GM12878 (cell line): ENCODE measurements around the gene PAK2. TPM values are rescaled to one million over a fixed set of nuclear protein-coding genes. Genes with fewer than 3 reads are reported as not detected.

Experiments
- ATAC-seq: fragments of 200-7000 bp; cut with Tn5 transposase; 3 replicates; pipeline ENCODE4 v1.9.1; 2020; ENCODE audit warnings: mild to moderate bottlenecking, moderate library complexity
- BruUV-seq: library from RNA; stranded (reverse); fragments of 400-500 nt; replicated peaks from 2 replicates; lab custom pipeline; 2021; lab: Mats Ljungman, UMichigan
- CTCF ChIA-PET: fragments of 300-600 bp; sonication (Branson Sonifier 250); formaldehyde crosslinking; extraction: SDS; loops from one replicate; lab custom pipeline; 2021; ENCODE audit warnings: inconsistent platforms; lab: Yijun Ruan, JAX
- POLR2A ChIA-PET: fragments of 350-600 bp; formaldehyde crosslinking; extraction: SDS; loops from one replicate; lab custom pipeline; 2021; ENCODE audit warnings: inconsistent platforms; lab: Charles Lee
- RAD21 ChIA-PET: fragments of 300-600 bp; sonication (Branson Sonifier 250); formaldehyde crosslinking; loops from one replicate; lab custom pipeline; 2023; ENCODE audit warnings: antibody characterized with exemption; ENCODE audit not compliant: unreplicated experiment; lab: Charles Lee
- SMC1A ChIA-PET: fragments of 300-600 bp; sonication (Branson Sonifier 250); formaldehyde crosslinking; loops from one replicate; lab custom pipeline; 2023; ENCODE audit not compliant: unreplicated experiment, uncharacterized antibody; lab: Charles Lee
- DNase-seq: peaks from one replicate; pipeline ENCODE4 v3.0.0-alpha.2; 2011; ENCODE audit warnings: low read depth, low spot score
- FAIRE-seq: peaks from 3 replicates; lab custom pipeline; 2011; peaks lifted over from hg19 to GRCh38; lab: Jason Lieb, UNC
- H2AFZ ChIP-seq: 2 replicates; pipeline ENCODE4 v1.6.0; 2011; ENCODE audit warnings: low read depth, low read length, control low read depth; ENCODE audit not compliant: control insufficient read depth
- H3K27ac ChIP-seq: 2 replicates; pipeline ENCODE4 v1.5.1; 2011; ENCODE audit warnings: control low read depth; ENCODE audit not compliant: control insufficient read depth, insufficient read depth
- H3K27me3 ChIP-seq, 2 experiments: replicated peaks in 1 of 2; 2 replicates each; pipeline versions ENCODE4 v1.6.0 to v1.6.1; 2011; ENCODE audit warnings: low read length in 1 of 2; ENCODE audit not compliant: control insufficient read depth in 2 of 2, insufficient read depth in 2 of 2
- H3K36me3 ChIP-seq, 2 experiments: 2 replicates each; pipeline ENCODE4 v1.5.1; 2011; ENCODE audit warnings: low read length in 1 of 2; ENCODE audit not compliant: control insufficient read depth in 2 of 2, insufficient read depth in 2 of 2
- H3K4me1 ChIP-seq: 2 replicates; pipeline ENCODE4 v1.6.1; 2011; ENCODE audit warnings: mild to moderate bottlenecking, low read length, moderate library complexity, mixed read lengths; ENCODE audit not compliant: control insufficient read depth, insufficient read depth
- H3K4me2 ChIP-seq: 2 replicates; pipeline ENCODE4 v1.6.0; 2011; ENCODE audit warnings: control low read depth; ENCODE audit not compliant: control insufficient read depth, insufficient read depth
- H3K4me3 ChIP-seq: fragments of 200-600 bp; sonication (generic); 2 replicates; pipeline ENCODE4 v1.5.1; 2016
- H3K79me2 ChIP-seq: 2 replicates; pipeline ENCODE4 v1.6.0; 2011; ENCODE audit warnings: low read length; ENCODE audit not compliant: control insufficient read depth, insufficient read depth
- H3K9ac ChIP-seq: 2 replicates; pipeline ENCODE4 v1.8.0; 2011; ENCODE audit warnings: low read length, control low read depth, mixed read lengths; ENCODE audit not compliant: control insufficient read depth, insufficient read depth
- H3K9me3 ChIP-seq: replicated peaks from 3 replicates; pipeline ENCODE4 v1.5.1; 2011; ENCODE audit warnings: mild to moderate bottlenecking, low read length; ENCODE audit not compliant: control insufficient read depth, insufficient read depth
- H4K20me1 ChIP-seq: 2 replicates; pipeline ENCODE4 v1.6.0; 2011; ENCODE audit not compliant: control insufficient read depth, insufficient read depth
- BMI1 ChIP-seq: fragments of 450-650 bp; IDR thresholded peaks from 2 replicates; pipeline ENCODE4 v1.6.1; 2016; ENCODE audit warnings: mild to moderate bottlenecking, moderate library complexity, borderline replicate concordance
- FOXK2 ChIP-seq: fragments of 450-650 bp; IDR thresholded peaks from 2 replicates; pipeline ENCODE4 v1.6.1; 2017; ENCODE audit warnings: mild to moderate bottlenecking, moderate library complexity
- HDGF ChIP-seq: fragments of 450-650 bp; IDR thresholded peaks from 2 replicates; pipeline ENCODE4 v1.6.1; 2016; ENCODE audit warnings: antibody characterized with exemption
- KDM1A ChIP-seq: fragments of 200-600 bp; sonication (generic); IDR thresholded peaks from 2 replicates; pipeline ENCODE4 v1.6.1; 2016; ENCODE audit warnings: borderline replicate concordance
- KLF5 ChIP-seq: fragments of 450-650 bp; IDR thresholded peaks from 2 replicates; pipeline ENCODE4 v1.6.1; 2014; ENCODE audit warnings: mild to moderate bottlenecking; ENCODE audit not compliant: partially characterized antibody
- MEF2A ChIP-seq: IDR thresholded peaks from 2 replicates; pipeline ENCODE4 v1.6.1; 2011; ENCODE audit warnings: low read depth, mild to moderate bottlenecking, low read length, moderate library complexity; ENCODE audit not compliant: insufficient read depth
- NFIC ChIP-seq: IDR thresholded peaks from 2 replicates; pipeline ENCODE4 v1.6.1; 2012; ENCODE audit warnings: low read depth, mild to moderate bottlenecking, inconsistent platforms, low read length, moderate library complexity
- NFXL1 ChIP-seq: fragments of 450-650 bp; IDR thresholded peaks from 2 replicates; pipeline ENCODE4 v1.6.1; 2017; ENCODE audit warnings: antibody characterized with exemption, mild to moderate bottlenecking, borderline replicate concordance
- POLR2AphosphoS2 ChIP-seq: IDR thresholded peaks from 2 replicates; pipeline ENCODE4 v1.6.1; 2011; ENCODE audit warnings: low read depth, mild to moderate bottlenecking, low read length, improper control_type of control experiment, moderate library complexity
- SREBF2 ChIP-seq: IDR thresholded peaks from 2 replicates; pipeline ENCODE4 v1.6.1; 2012; ENCODE audit warnings: mild to moderate bottlenecking, low read length
- STAT3 ChIP-seq: IDR thresholded peaks from 2 replicates; pipeline ENCODE4 v1.6.1; 2011; ENCODE audit warnings: low read depth, low read length, improper control_type of control experiment
- YY1 ChIP-seq: IDR thresholded peaks from 2 replicates; pipeline ENCODE4 v1.6.1; 2011; ENCODE audit warnings: low read depth, mild to moderate bottlenecking, low read length
- WGBS: methylation state at CpG from one replicate; pipeline ENCODE4 v1.1.6; 2016; ENCODE audit warnings: low lambda C conversion rate; ENCODE audit not compliant: insufficient replicate concordance, insufficient coverage; ENCODE audit errors: missing lambda C conversion rate; 5-methylcytosine and 5-hydroxymethylcytosine counted together
- in situ Hi-C: fragments of 300-500 bp; cut with MboI; formaldehyde crosslinking; loops from 9 replicates; pipeline ENCODE4 v1.14.3; 2018; ENCODE audit warnings: mixed read lengths
- intact Hi-C: fragments of 100-400 bp; cut with micrococcal nuclease; formaldehyde crosslinking; loops from one replicate; pipeline ENCODE4 v1.14.2; 2022; ENCODE audit not compliant: unreplicated experiment
- polyA plus RNA-seq, 11 experiments: library from polyadenylated mRNA; depleted of rRNA in 4 of 11; unstranded in 6 of 11; stranded (reverse) in 5 of 11; fragments of >200 nt; fragmentation: Nextera tagmentation in 4 of 11; fragmentation: Illumina TruSeq in 1 of 11; extraction: Ambion mirVana in 4 of 11; extraction: Trizol in 1 of 11; gene quantifications; 1 replicate in 1 of 11; 2 replicates in 10 of 11; pipeline versions ENCODE4 v1.2.1 to v1.2.3, GENCODE V29; 2011 to 2016; ENCODE audit warnings: inconsistent platforms in 2 of 11, missing spikeins in 2 of 11, low read depth in 1 of 11
- total RNA-seq, 4 experiments: library from RNA; depleted of rRNA in 3 of 4; stranded (reverse); fragments of >200 nt in 3 of 4; fragmentation: Illumina TruSeq in 1 of 4; extraction: Trizol in 1 of 4; gene quantifications; 2 replicates each; pipeline versions ENCODE4 v1.2.1 to v1.2.3, GENCODE V29; 2013 to 2021
- TF ChIP-seq, protein P1 (sequence below): fragments of 150-350 bp; IDR thresholded peaks from 2 replicates; pipeline ENCODE4 v1.6.1; 2014; ENCODE audit warnings: mild to moderate bottlenecking, low read depth, low read length
- TF ChIP-seq, protein P2 (sequence below): fragments of 450-650 bp; IDR thresholded peaks from 2 replicates; pipeline ENCODE4 v1.6.1; 2016; ENCODE audit warnings: mild to moderate bottlenecking
- TF ChIP-seq, protein P3 (sequence below): fragments of 450-650 bp; IDR thresholded peaks from 2 replicates; pipeline ENCODE4 v1.6.1; 2017; ENCODE audit warnings: antibody characterized with exemption, mild to moderate bottlenecking, moderate library complexity

The PAK2 gene
- total and polyA plus RNA-seq, 10 of the 15 experiments (the other 5 are each of a cell fraction or from before 2014, with no cell fraction given): 9.0 to 59.1 (median 27.0) TPM

GRCh38 chr3:196739671-196740480 lies at the start of gene PAK2 (continued):
- TF ChIP-seq, protein P1, sequence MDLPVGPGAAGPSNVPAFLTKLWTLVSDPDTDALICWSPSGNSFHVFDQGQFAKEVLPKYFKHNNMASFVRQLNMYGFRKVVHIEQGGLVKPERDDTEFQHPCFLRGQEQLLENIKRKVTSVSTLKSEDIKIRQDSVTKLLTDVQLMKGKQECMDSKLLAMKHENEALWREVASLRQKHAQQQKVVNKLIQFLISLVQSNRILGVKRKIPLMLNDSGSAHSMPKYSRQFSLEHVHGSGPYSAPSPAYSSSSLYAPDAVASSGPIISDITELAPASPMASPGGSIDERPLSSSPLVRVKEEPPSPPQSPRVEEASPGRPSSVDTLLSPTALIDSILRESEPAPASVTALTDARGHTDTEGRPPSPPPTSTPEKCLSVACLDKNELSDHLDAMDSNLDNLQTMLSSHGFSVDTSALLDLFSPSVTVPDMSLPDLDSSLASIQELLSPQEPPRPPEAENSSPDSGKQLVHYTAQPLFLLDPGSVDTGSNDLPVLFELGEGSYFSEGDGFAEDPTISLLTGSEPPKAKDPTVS: no peak
- TF ChIP-seq MEF2A: no peak
- no peak for TF ChIP-seq NFXL1
- no peak for TF ChIP-seq NFIC
- peak; percentile 55; the same call in 1 of the 2 replicates for TF ChIP-seq POLR2AphosphoS2
- TF ChIP-seq FOXK2: no peak
- TF ChIP-seq, all 136 proteins: peak for 31

DNA sequence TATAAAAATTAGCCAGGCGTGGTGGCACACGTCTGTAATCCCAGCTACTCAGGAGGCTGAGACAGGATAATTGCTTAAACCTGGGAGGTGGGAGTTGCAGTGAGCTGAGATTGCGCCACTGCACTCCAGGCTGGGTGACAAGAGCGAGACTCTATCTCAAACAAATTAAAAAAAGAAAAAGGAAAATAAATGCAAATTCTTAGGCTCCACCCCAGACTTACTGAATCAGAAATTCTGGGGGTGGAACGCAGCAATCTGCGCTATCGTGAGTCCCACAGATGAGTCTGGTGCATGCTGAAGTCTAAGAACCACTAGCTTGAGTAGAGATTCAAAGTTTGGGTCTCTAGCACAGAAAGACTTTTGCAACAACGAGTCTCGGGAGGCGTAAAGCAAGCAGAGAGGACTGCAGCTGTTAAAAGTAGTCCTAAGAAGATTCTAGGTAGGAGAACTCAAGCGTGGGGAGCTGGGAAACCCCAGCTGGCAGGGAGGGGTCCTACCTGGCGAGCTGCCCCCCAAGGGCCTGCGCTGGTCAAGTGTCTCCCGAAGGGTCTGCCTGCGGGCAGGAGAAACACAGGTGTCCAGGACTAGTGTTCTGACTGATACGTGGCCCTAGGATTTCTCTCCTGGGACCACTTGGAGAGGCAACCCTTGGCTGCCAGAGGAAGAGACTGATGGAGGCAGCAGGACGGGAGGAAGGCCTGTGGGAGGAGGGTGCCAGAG lies 49.6 kb upstream of the PAK2 start:
- RAD21 ChIA-PET: interaction anchor here (0.6 kb wide), 1 partner anchor 92 kb away, joined by 3 read pairs; no protein-coding TSS in a partner anchor
- POLR2A ChIA-PET: interaction anchor here (0.7 kb wide), 2 partner anchors 92 to 135 kb away, joined by 3 to 5 read pairs; no protein-coding TSS in a partner anchor
- no peaks in the 10 kb centered on the region for H4K20me1 ChIP-seq
- 39% methylated on average over 17 of the region's 17 CpGs for WGBS
- intact Hi-C loops: no loop called here
- no peaks in the 10 kb centered on the region for H3K27me3 ChIP-seq
- H2AFZ ChIP-seq: no peak overlapping the region
- no peak overlapping the region for H3K4me3 ChIP-seq
- in situ Hi-C loops: loop anchor here (5.0 kb wide), 1 partner anchor 83 kb away; no protein-coding TSS in a partner anchor
- CTCF ChIA-PET: interaction anchor here (0.7 to 3.0 kb wide), 3 partner anchors 9 to 470 kb away, joined by 3 to 11 read pairs (median 3); no protein-coding TSS in a partner anchor
- H3K36me3 ChIP-seq: no peaks in the 10 kb centered on the region
- no peak overlapping the region for H3K4me2 ChIP-seq
- no peaks in the 10 kb centered on the region for H3K9me3 ChIP-seq
- H3K4me1 ChIP-seq: no peaks in the 10 kb centered on the region; the same call in 1 of the 2 replicates
- SMC1A ChIA-PET: interaction anchor here (0.6 to 2.3 kb wide), 3 partner anchors 26 to 81 kb away, joined by 3 to 7 read pairs (median 3); no protein-coding TSS in a partner anchor
- FAIRE-seq (no peak), ATAC-seq (no peak), DNase-seq (no peak)
- BruUV-seq: no TSS peak
- H3K79me2 ChIP-seq: no peaks in the 10 kb centered on the region
- no peak overlapping the region for H3K27ac ChIP-seq
- H3K9ac ChIP-seq: no peak overlapping the region
- no peak for TF ChIP-seq HDGF
- no peak for TF ChIP-seq KLF5
- no peak for TF ChIP-seq BMI1
- no peak for TF ChIP-seq YY1
- no peak for TF ChIP-seq KDM1A
- TF ChIP-seq STAT3: no peak
- TF ChIP-seq, protein P2, sequence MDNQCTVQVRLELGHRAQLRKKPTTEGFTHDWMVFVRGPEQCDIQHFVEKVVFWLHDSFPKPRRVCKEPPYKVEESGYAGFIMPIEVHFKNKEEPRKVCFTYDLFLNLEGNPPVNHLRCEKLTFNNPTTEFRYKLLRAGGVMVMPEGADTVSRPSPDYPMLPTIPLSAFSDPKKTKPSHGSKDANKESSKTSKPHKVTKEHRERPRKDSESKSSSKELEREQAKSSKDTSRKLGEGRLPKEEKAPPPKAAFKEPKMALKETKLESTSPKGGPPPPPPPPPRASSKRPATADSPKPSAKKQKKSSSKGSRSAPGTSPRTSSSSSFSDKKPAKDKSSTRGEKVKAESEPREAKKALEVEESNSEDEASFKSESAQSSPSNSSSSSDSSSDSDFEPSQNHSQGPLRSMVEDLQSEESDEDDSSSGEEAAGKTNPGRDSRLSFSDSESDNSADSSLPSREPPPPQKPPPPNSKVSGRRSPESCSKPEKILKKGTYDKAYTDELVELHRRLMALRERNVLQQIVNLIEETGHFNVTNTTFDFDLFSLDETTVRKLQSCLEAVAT: no peak
- TF ChIP-seq, protein P3, sequence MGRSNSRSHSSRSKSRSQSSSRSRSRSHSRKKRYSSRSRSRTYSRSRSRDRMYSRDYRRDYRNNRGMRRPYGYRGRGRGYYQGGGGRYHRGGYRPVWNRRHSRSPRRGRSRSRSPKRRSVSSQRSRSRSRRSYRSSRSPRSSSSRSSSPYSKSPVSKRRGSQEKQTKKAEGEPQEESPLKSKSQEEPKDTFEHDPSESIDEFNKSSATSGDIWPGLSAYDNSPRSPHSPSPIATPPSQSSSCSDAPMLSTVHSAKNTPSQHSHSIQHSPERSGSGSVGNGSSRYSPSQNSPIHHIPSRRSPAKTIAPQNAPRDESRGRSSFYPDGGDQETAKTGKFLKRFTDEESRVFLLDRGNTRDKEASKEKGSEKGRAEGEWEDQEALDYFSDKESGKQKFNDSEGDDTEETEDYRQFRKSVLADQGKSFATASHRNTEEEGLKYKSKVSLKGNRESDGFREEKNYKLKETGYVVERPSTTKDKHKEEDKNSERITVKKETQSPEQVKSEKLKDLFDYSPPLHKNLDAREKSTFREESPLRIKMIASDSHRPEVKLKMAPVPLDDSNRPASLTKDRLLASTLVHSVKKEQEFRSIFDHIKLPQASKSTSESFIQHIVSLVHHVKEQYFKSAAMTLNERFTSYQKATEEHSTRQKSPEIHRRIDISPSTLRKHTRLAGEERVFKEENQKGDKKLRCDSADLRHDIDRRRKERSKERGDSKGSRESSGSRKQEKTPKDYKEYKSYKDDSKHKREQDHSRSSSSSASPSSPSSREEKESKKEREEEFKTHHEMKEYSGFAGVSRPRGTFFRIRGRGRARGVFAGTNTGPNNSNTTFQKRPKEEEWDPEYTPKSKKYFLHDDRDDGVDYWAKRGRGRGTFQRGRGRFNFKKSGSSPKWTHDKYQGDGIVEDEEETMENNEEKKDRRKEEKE: no peak
- no peak for TF ChIP-seq SREBF2
